NT2/D1 (cell line): ENCODE data around the gene RHOA.
"Not testable (repeated sequence)": the region's sequence is repeated elsewhere in the genome, so short reads cannot be mapped to it uniquely, and the experiment has no call there.

ENCODE experiments used
- DNase-seq: peaks from one replicate; pipeline ENCODE4 v3.0.0-alpha.2; 2011; ENCODE audit warnings: low read depth, low spot score
- H3K27me3 ChIP-seq: 2 replicates; pipeline ENCODE4 v1.6.0; 2011; ENCODE audit warnings: mild to moderate bottlenecking; ENCODE audit not compliant: insufficient read length, insufficient read depth
- H3K36me3 ChIP-seq: 2 replicates; pipeline ENCODE4 v1.6.1; 2011; ENCODE audit warnings: mild to moderate bottlenecking, low read length, mixed read lengths; ENCODE audit not compliant: insufficient read depth, insufficient read length
- H3K4me1 ChIP-seq: 2 replicates; pipeline ENCODE4 v1.5.1; 2011; ENCODE audit not compliant: insufficient read depth, insufficient read length
- H3K4me3 ChIP-seq: 2 replicates; pipeline ENCODE4 v1.5.1; 2011; ENCODE audit warnings: low read depth; ENCODE audit not compliant: insufficient read length
- H3K9ac ChIP-seq: 2 replicates; pipeline ENCODE4 v1.6.0; 2011; ENCODE audit warnings: low read depth; ENCODE audit not compliant: insufficient read length
- H3K9me3 ChIP-seq: 2 replicates; pipeline ENCODE4 v1.5.1; 2011; ENCODE audit warnings: mild to moderate bottlenecking, low read length; ENCODE audit not compliant: insufficient read depth
- SUZ12 ChIP-seq: IDR thresholded peaks from 2 replicates; pipeline ENCODE4 v1.6.1; 2011; ENCODE audit not compliant: insufficient read length, insufficient read depth; ENCODE audit errors: extremely low read depth
- YY1 ChIP-seq: IDR thresholded peaks from 2 replicates; pipeline ENCODE4 v1.6.1; 2011; ENCODE audit not compliant: insufficient read length, insufficient read depth
- ZNF274 ChIP-seq: IDR thresholded peaks from 2 replicates; pipeline ENCODE4 v1.6.1; 2011; ENCODE audit warnings: mild to moderate bottlenecking, low read depth, low read length

The RHOA gene

GRCh38 chr3:49411535-49411967, 225 bp downstream of the RHOA start:
- H3K9ac ChIP-seq = peak overlapping the region; percentile 99
- H3K4me3 ChIP-seq = peak overlapping the region; percentile 92
- no peaks in the 10 kb centered on the region for H3K27me3 ChIP-seq
- TF ChIP-seq YY1 (no peak), SUZ12 (no peak), ZNF274 (no peak)
- H3K4me1 ChIP-seq = peaks cover 3% of the 10 kb centered on the region
- DNase-seq = no peak
- H3K36me3 ChIP-seq = peaks cover 32% of the 10 kb centered on the region
- H3K9me3 ChIP-seq = no peaks in the 10 kb centered on the region

DNA sequence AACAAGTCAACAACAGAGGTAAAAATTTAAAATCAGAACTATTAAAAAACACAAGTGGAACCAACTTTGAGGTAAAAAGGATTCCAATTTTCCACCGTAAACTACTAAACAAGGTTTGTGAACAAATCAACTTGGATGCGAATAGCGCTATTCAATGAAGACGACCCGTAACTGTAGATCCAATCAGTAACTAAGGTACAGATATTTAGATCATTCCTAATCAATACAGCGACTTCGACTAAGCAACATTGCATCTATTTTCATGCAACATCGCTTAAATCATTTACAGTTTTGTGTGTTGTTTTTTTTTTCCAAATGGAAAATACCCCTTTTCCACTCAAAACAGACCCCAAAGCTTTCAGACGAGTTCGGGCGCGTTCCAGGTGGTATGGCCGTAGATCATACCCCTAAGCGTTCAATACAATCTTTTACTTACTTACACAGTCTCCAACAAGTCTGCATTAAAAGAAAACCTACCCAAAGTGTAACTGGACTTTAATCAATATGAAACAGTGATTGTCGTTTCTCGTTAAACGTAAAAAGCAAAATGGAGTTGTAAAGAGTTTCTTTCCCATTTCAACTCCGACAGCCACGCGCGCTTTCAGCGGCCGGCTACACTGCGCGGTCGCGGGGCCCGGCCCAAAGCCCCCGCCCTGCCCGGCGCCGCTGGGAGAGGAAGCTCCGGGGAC, 786 bp downstream of the RHOA start:
- Histone ChIP-seq H3K4me3 (peak overlapping the region; percentile 92), H3K9ac (peak overlapping the region; percentile 99), H3K27me3 (no peaks in the 10 kb centered on the region), H3K36me3 (peaks cover 29% of the 10 kb centered on the region), H3K4me1 (peaks cover 3% of the 10 kb centered on the region), H3K9me3 (no peaks in the 10 kb centered on the region)
- TF ChIP-seq YY1 (no peak), SUZ12 (no peak), ZNF274 (no peak)
- no peak for DNase-seq

DNA sequence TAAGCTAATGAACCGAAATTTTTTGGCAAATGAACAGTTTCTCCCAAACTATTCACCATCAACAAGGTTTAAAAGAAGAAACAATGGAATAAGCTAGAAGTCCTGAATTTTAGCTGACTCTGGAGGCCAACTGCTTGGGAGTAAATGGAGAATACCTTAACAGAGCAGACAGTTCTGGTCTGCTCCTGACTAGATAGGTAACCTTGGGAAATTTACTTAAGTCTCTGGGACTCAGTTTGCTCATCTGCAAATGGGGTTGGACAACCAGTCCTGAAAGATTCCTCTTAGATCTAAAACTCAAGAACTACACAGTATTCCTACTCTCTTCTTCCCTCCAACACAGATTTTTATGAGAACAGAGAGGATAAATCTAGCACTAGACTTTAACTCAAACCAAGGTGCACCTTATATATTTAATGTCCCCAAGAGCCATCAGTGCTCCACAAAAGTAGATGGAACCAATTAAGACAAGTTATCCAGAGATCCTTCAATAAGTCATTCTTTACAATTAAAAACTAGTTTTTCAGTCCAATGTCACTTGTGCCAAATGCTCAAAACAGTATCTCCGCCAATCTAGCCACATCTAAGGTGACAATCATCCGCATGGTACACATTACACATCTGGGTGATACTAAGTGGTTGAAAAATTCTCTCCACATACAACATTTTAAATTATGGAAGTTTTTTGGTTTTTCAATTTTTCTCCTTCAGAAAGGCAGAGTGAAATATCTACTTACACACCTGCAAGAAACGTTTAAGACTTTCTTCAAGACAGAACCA, 1.5 kb downstream of the RHOA start:
- Histone ChIP-seq H3K9me3 (no peaks in the 10 kb centered on the region), H3K4me1 (peaks cover 3% of the 10 kb centered on the region), H3K9ac (peak overlapping the region; percentile 99), H3K27me3 (no peaks in the 10 kb centered on the region), H3K36me3 (peaks cover 22% of the 10 kb centered on the region), H3K4me3 (peak overlapping the region; percentile 92)
- DNase-seq = no peak
- no peak for TF ChIP-seq SUZ12
- no peak for TF ChIP-seq ZNF274
- TF ChIP-seq YY1 = no peak

- H3K4me3 ChIP-seq = no peak overlapping the region
- no peaks in the 10 kb centered on the region for H3K9me3 ChIP-seq
- no peaks in the 10 kb centered on the region for H3K27me3 ChIP-seq
- no peak for DNase-seq
- TF ChIP-seq ZNF274 (no peak), YY1 (no peak), SUZ12 (no peak)
- H3K4me1 ChIP-seq = no peaks in the 10 kb centered on the region
- no peak overlapping the region for H3K9ac ChIP-seq
- peaks cover 21% of the 10 kb centered on the region for H3K36me3 ChIP-seq
These were observed 4.9 kb downstream of the RHOA start for GRCh38 chr3:49406571-49407565.

GRCh38 chr3:49405570-49405969, 6.2 kb downstream of the RHOA start:
- H3K27me3 ChIP-seq, H3K4me3 ChIP-seq, H3K9me3 ChIP-seq, DNase-seq, H3K9ac ChIP-seq, H3K4me1 ChIP-seq: not testable (repeated sequence)
- peaks cover 31% of the 10 kb centered on the region for H3K36me3 ChIP-seq

- Histone ChIP-seq H3K27me3 (no peaks in the 10 kb centered on the region), H3K36me3 (peaks cover 31% of the 10 kb centered on the region), H3K9ac (no peak overlapping the region), H3K4me1 (no peaks in the 10 kb centered on the region), H3K4me3 (no peak overlapping the region), H3K9me3 (no peaks in the 10 kb centered on the region)
- DNase-seq = no peak
- no peak for TF ChIP-seq ZNF274
- TF ChIP-seq YY1 = no peak
- TF ChIP-seq SUZ12 = no peak
These were observed 7.9 kb downstream of the RHOA start for GRCh38 chr3:49403891-49404290.

GRCh38 chr3:49401766-49402165, 10.0 kb downstream of the RHOA start:
- Histone ChIP-seq H3K4me3 (no peak overlapping the region), H3K9ac (no peak overlapping the region), H3K9me3 (no peaks in the 10 kb centered on the region), H3K4me1 (no peaks in the 10 kb centered on the region), H3K36me3 (peaks cover 33% of the 10 kb centered on the region), H3K27me3 (no peaks in the 10 kb centered on the region)
- TF ChIP-seq ZNF274 (no peak), SUZ12 (no peak), YY1 (no peak)
- no peak for DNase-seq
